K562 (cell line): ENCODE measurements around the gene ZCCHC3. TPM values are rescaled to one million over a fixed set of nuclear protein-coding genes. Genes with fewer than 3 reads are reported as not detected.
A peak's percentile ranks its signal among the peaks of the same experiment; 100 is the strongest.

ENCODE experiments used
- CEBPB ChIP-seq: fragments of 450-650 bp; IDR thresholded peaks from 2 replicates; pipeline ENCODE4 v1.6.1; 2016; ENCODE audit warnings: missing genetic modification characterization, missing compliant biosample characterization
- ETV6 ChIP-seq, 3 experiments: fragments of 150-350 bp in 1 of 3; sonication (generic) in 1 of 3; formaldehyde crosslinking in 1 of 3; IDR thresholded peaks; 2 replicates each; pipeline versions ENCODE4 v1.6.1 to v1.8.0; 2014 to 2022; ENCODE audit warnings: borderline replicate concordance in 2 of 3, low read depth in 2 of 3, antibody characterized with exemption in 1 of 3, low read length in 1 of 3, mild to moderate bottlenecking in 1 of 3, missing genetic modification reagents in 1 of 3
- FOS ChIP-seq: IDR thresholded peaks from 3 replicates; pipeline ENCODE4 v1.6.1; 2011; ENCODE audit not compliant: insufficient read length; ENCODE audit errors: extremely low read depth
- MAFF ChIP-seq: IDR thresholded peaks from 2 replicates; pipeline ENCODE4 v1.6.1; 2012; ENCODE audit warnings: low read length, improper control_type of control experiment
- MTA1 ChIP-seq: fragments of 450-650 bp; IDR thresholded peaks from 2 replicates; pipeline ENCODE4 v1.6.1; 2017; ENCODE audit warnings: borderline replicate concordance
- NCOA6 ChIP-seq: fragments of 450-650 bp; IDR thresholded peaks from 2 replicates; pipeline ENCODE4 v1.6.1; 2017; ENCODE audit warnings: mild to moderate bottlenecking
- NFE2L1 ChIP-seq: fragments of 450-650 bp; IDR thresholded peaks from 2 replicates; pipeline ENCODE4 v1.6.1; 2016; ENCODE audit warnings: missing genetic modification characterization, low read depth, mild to moderate bottlenecking, missing compliant biosample characterization, moderate library complexity, borderline replicate concordance
- NFIC ChIP-seq: fragments of 450-650 bp; IDR thresholded peaks from 2 replicates; pipeline ENCODE4 v1.6.1; 2017; ENCODE audit warnings: mild to moderate bottlenecking, inconsistent platforms
- NR1H2 ChIP-seq: sonication (generic); formaldehyde crosslinking; IDR thresholded peaks from 2 replicates; pipeline ENCODE4 v1.4.0; 2020; ENCODE audit warnings: mild to moderate bottlenecking, missing genetic modification reagents
- RAD51 ChIP-seq: fragments of 450-650 bp; IDR thresholded peaks from 2 replicates; pipeline ENCODE4 v1.7.1; 2016; ENCODE audit warnings: low read depth, mild to moderate bottlenecking, borderline replicate concordance
- XRCC4 ChIP-seq: IDR thresholded peaks from one replicate; pipeline ENCODE4 v1.6.1; 2011; ENCODE audit not compliant: insufficient read depth, insufficient read length; ENCODE audit errors: extremely low read depth
- ZFP1 ChIP-seq: fragments of 450-650 bp; formaldehyde crosslinking; IDR thresholded peaks from 2 replicates; pipeline ENCODE4 v1.4.0; 2020; ENCODE audit warnings: mild to moderate bottlenecking, mixed read lengths
- ZNF830 ChIP-seq: fragments of 250-450 bp; sonication (Bioruptor Pico); IDR thresholded peaks from 2 replicates; pipeline ENCODE4 v1.5.0; 2021; ENCODE audit warnings: mild to moderate bottlenecking
- polyA plus RNA-seq, 8 experiments: library from polyadenylated mRNA; depleted of rRNA in 4 of 8; stranded (reverse) in 5 of 8; unstranded in 3 of 8; fragments of >200 nt; fragmentation: Nextera tagmentation in 2 of 8; fragmentation: Illumina TruSeq in 1 of 8; extraction: Ambion mirVana in 2 of 8; extraction: Trizol in 1 of 8; gene quantifications; 2 replicates each; pipeline versions ENCODE4 v1.2.1 to v1.2.3, GENCODE V29; 2011 to 2014; ENCODE audit warnings: inconsistent platforms in 1 of 8, missing spikeins in 1 of 8
- total RNA-seq, 7 experiments: library from RNA; depleted of rRNA in 6 of 7; stranded (reverse); fragments of >200 nt in 6 of 7; fragmentation: Illumina TruSeq in 2 of 7; extraction: Trizol in 2 of 7; gene quantifications; 2 replicates each; pipeline versions ENCODE4 v1.2.1 to v1.2.3, GENCODE V29; 2011 to 2021; ENCODE audit warnings: low replicate concordance in 1 of 7
- TF ChIP-seq, protein P1 (sequence below): fragments of 250-450 bp; sonication (Bioruptor Pico); IDR thresholded peaks from 2 replicates; pipeline ENCODE4 v1.8.0; 2022; ENCODE audit warnings: inconsistent platforms
- TF ChIP-seq, protein P2 (sequence below): fragments of 150-350 bp; IDR thresholded peaks from 2 replicates; pipeline ENCODE4 v1.6.1; 2014; ENCODE audit warnings: low read depth, mild to moderate bottlenecking, low read length, borderline replicate concordance

Gene ZCCHC3
- total and polyA plus RNA-seq, 9 of the 15 experiments (the other 6 are each of a cell fraction or from before 2014, with no cell fraction given): 2.8 to 23.3 (median 16.5) TPM

DNA sequence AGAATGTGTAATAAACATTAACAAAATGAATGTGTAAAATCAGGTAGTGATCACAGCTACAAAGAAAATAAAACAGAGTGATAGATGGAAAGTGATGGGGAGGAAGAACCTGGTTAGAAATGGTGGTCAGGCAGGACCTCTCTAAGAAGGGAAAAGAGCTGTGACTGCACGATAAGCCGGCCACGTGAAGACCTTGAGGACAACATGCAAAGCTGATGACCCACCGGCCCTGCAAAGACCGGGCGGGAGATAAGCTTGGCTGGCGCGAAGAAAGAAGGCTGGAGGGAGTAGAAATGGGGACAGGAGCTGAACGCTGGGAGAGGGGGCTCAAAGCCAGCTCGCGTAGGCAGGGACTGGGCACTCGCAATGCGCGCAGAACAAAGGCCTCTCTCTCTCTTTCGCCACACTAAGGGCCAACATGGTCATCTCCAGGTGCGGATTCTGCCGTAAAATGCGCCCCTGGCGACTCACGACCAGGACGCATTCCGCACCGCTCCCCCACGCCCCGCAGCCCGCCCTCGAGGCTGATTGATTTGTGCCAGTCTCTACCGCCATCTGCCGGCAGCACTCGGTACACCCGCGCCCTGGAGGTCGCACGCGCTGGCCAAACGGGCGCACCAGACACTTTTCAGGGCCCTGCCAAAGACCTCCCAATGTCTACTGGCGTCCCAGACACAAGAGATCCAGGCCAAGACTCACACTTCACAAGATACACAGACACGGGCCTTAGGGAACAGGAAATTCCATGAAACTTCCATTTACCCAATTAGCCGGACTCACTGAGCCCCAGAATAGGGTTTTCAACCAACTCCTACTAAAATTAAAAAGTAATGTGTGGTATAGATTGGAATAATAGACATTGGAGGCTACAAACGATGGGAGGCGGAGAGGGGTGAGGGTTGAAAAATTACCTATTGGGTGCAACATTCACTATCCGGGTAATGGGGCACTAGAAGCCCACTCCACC lies 30.5 kb upstream of the ZCCHC3 start (continued):
- TF ChIP-seq RAD51 (peak; percentile 51; the same call in 1 of the 2 replicates), NR1H2 (CRISPR knock-in tag) (peak; percentile 95; the same call in 1 of the 2 replicates), XRCC4 (no peak), MAFF (no peak), FOS (no peak), ZFP1 (no peak), NFIC (peak; percentile 72), MTA1 (peak; percentile 30; the same call in 1 of the 2 replicates), CEBPB (tag) (peak; percentile 47; the same call in 1 of the 2 replicates), NCOA6 (no peak), ETV6 (IDR thresholded peaks at IDR 0.05; ENCODE audit: borderline replicate concordance in 1 of 2, low read depth in 2 of 2, low read length in 1 of 2) (no peak; a peak in 1 of 4 replicates), ETV6 (CRISPR knock-in tag; IDR thresholded peaks at IDR 0.05; ENCODE audit: borderline replicate concordance) (no peak), ZNF830 (CRISPR knock-in tag) (no peak), NFE2L1 (tag) (no peak)
- TF ChIP-seq, protein P1, sequence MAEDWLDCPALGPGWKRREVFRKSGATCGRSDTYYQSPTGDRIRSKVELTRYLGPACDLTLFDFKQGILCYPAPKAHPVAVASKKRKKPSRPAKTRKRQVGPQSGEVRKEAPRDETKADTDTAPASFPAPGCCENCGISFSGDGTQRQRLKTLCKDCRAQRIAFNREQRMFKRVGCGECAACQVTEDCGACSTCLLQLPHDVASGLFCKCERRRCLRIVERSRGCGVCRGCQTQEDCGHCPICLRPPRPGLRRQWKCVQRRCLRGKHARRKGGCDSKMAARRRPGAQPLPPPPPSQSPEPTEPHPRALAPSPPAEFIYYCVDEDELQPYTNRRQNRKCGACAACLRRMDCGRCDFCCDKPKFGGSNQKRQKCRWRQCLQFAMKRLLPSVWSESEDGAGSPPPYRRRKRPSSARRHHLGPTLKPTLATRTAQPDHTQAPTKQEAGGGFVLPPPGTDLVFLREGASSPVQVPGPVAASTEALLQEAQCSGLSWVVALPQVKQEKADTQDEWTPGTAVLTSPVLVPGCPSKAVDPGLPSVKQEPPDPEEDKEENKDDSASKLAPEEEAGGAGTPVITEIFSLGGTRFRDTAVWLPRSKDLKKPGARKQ (CRISPR knock-in tag): no peak
- TF ChIP-seq, protein P2, sequence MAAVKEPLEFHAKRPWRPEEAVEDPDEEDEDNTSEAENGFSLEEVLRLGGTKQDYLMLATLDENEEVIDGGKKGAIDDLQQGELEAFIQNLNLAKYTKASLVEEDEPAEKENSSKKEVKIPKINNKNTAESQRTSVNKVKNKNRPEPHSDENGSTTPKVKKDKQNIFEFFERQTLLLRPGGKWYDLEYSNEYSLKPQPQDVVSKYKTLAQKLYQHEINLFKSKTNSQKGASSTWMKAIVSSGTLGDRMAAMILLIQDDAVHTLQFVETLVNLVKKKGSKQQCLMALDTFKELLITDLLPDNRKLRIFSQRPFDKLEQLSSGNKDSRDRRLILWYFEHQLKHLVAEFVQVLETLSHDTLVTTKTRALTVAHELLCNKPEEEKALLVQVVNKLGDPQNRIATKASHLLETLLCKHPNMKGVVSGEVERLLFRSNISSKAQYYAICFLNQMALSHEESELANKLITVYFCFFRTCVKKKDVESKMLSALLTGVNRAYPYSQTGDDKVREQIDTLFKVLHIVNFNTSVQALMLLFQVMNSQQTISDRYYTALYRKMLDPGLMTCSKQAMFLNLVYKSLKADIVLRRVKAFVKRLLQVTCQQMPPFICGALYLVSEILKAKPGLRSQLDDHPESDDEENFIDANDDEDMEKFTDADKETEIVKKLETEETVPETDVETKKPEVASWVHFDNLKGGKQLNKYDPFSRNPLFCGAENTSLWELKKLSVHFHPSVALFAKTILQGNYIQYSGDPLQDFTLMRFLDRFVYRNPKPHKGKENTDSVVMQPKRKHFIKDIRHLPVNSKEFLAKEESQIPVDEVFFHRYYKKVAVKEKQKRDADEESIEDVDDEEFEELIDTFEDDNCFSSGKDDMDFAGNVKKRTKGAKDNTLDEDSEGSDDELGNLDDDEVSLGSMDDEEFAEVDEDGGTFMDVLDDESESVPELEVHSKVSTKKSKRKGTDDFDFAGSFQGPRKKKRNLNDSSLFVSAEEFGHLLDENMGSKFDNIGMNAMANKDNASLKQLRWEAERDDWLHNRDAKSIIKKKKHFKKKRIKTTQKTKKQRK: no peak
